ENCODE results near the gene NCOA7.

DNA sequence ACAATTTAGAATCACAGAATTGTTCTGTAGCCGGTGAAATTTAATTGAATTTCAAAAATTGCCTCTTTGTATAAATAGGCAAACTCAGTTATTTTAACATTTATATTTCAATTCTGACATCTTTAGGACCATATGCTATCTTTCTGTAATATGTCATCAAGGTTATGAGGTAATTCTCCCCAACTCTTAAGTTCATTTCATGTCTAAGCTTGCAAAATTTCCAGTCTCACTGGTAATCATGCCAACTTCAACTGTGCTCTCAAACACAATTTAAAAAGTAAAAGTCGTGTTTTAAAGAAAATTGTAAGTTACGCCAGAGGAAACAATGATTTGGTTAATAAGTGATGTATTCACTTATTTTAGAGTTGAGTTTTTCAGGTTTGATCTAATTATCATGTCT, 1.4 kb downstream of the NCOA7 start:
- no peak for TF ChIP-seq POLR2A (IDR thresholded peaks at IDR 0.05)
- TF ChIP-seq, protein P1, sequence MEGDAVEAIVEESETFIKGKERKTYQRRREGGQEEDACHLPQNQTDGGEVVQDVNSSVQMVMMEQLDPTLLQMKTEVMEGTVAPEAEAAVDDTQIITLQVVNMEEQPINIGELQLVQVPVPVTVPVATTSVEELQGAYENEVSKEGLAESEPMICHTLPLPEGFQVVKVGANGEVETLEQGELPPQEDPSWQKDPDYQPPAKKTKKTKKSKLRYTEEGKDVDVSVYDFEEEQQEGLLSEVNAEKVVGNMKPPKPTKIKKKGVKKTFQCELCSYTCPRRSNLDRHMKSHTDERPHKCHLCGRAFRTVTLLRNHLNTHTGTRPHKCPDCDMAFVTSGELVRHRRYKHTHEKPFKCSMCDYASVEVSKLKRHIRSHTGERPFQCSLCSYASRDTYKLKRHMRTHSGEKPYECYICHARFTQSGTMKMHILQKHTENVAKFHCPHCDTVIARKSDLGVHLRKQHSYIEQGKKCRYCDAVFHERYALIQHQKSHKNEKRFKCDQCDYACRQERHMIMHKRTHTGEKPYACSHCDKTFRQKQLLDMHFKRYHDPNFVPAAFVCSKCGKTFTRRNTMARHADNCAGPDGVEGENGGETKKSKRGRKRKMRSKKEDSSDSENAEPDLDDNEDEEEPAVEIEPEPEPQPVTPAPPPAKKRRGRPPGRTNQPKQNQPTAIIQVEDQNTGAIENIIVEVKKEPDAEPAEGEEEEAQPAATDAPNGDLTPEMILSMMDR (IDR thresholded peaks at IDR 0.05): no peak

All from heart left ventricle (tissue), 13 donors.